WTC11 (cell line): ENCODE measurements around the gene XIRP1. TPM values are rescaled to one million over a fixed set of nuclear protein-coding genes. Genes with fewer than 3 reads are reported as not detected.

Experiments
- ATAC-seq: fragments of 200-7000 bp; cut with Tn5 transposase; 2 replicates; pipeline ENCODE4 v1.10.0; 2021; ENCODE audit warnings: mild to moderate bottlenecking, moderate library complexity
- CTCF ChIA-PET: fragments of 300-600 bp; sonication (Branson Sonifier 250); formaldehyde crosslinking; loops from one replicate; lab custom pipeline; 2021; ENCODE audit warnings: antibody characterized with exemption; lab: Charles Lee
- POLR2A ChIA-PET: fragments of 350-600 bp; sonication (Branson Sonifier 250); formaldehyde crosslinking; loops from one replicate; lab custom pipeline; 2021; ENCODE audit warnings: antibody characterized with exemption; lab: Charles Lee
- DNase-seq: peaks from one replicate; pipeline ENCODE4 v3.0.0; 2021; ENCODE audit warnings: low spot score
- H3K27ac Mint-ChIP-seq: 2 replicates; pipeline ENCODE4 v1.8.0; 2021; ENCODE audit warnings: mixed read lengths
- H3K27me3 Mint-ChIP-seq: 2 replicates; pipeline ENCODE4 v1.8.0; 2021; ENCODE audit warnings: low read depth, mild to moderate bottlenecking, moderate library complexity, mixed read lengths
- H3K36me3 Mint-ChIP-seq: 2 replicates; pipeline ENCODE4 v1.8.0; 2021; ENCODE audit warnings: mixed read lengths
- H3K4me1 Mint-ChIP-seq: 2 replicates; pipeline ENCODE4 v1.8.0; 2022; ENCODE audit warnings: mixed read lengths
- H3K4me3 Mint-ChIP-seq: 2 replicates; pipeline ENCODE4 v1.8.0; 2021; ENCODE audit warnings: mild to moderate bottlenecking, moderate library complexity, mixed read lengths
- H3K9me3 Mint-ChIP-seq: 2 replicates; pipeline ENCODE4 v1.8.0; 2021; ENCODE audit warnings: mixed read lengths
- ATF2 ChIP-seq: sonication (generic); formaldehyde crosslinking; IDR thresholded peaks from 2 replicates; pipeline ENCODE4 v1.8.1; 2022; ENCODE audit warnings: low read depth, missing genetic modification reagents, borderline replicate concordance
- ATF3 ChIP-seq: sonication (generic); formaldehyde crosslinking; conservative IDR thresholded peaks from 2 replicates; pipeline ENCODE4 v1.8.1; 2022; ENCODE audit warnings: mild to moderate bottlenecking, missing genetic modification reagents
- ATF6 ChIP-seq: sonication (generic); formaldehyde crosslinking; IDR thresholded peaks from 2 replicates; pipeline ENCODE4 v1.8.1; 2023; ENCODE audit warnings: mild to moderate bottlenecking, missing genetic modification reagents
- CREB1 ChIP-seq: sonication (generic); formaldehyde crosslinking; IDR thresholded peaks from 2 replicates; pipeline ENCODE4 v1.8.0; 2023; ENCODE audit warnings: mild to moderate bottlenecking, missing genetic modification reagents
- E2F1 ChIP-seq: sonication (generic); formaldehyde crosslinking; IDR thresholded peaks from 2 replicates; pipeline ENCODE4 v1.8.0; 2022; ENCODE audit warnings: mild to moderate bottlenecking, missing genetic modification reagents
- FOXP4 ChIP-seq: sonication (generic); formaldehyde crosslinking; IDR thresholded peaks from 2 replicates; pipeline ENCODE4 v1.8.0; 2022; ENCODE audit warnings: mild to moderate bottlenecking, missing genetic modification reagents
- GRHL2 ChIP-seq: fragments of 250-450 bp; sonication (Bioruptor Pico); IDR thresholded peaks from 2 replicates; pipeline ENCODE4 v1.8.0; 2022; ENCODE audit warnings: mild to moderate bottlenecking, moderate library complexity; ENCODE audit not compliant: insufficient replicate concordance, severe bottlenecking
- JUN ChIP-seq: sonication (generic); formaldehyde crosslinking; IDR thresholded peaks from 2 replicates; pipeline ENCODE4 v1.8.0; 2023; ENCODE audit warnings: mild to moderate bottlenecking, missing genetic modification reagents
- PRRX2 ChIP-seq: fragments of 250-450 bp; sonication (Bioruptor Pico); IDR thresholded peaks from 2 replicates; pipeline ENCODE4 v1.8.0; 2021; ENCODE audit warnings: mild to moderate bottlenecking
- SMAD4 ChIP-seq: sonication (generic); formaldehyde crosslinking; IDR thresholded peaks from 2 replicates; pipeline ENCODE4 v1.8.0; 2022; ENCODE audit warnings: mild to moderate bottlenecking, missing genetic modification reagents
- TEAD4 ChIP-seq: sonication (generic); formaldehyde crosslinking; IDR thresholded peaks from 2 replicates; pipeline ENCODE4 v1.8.0; 2022; ENCODE audit warnings: mild to moderate bottlenecking, missing genetic modification reagents
- ZMAT4 ChIP-seq: fragments of 250-450 bp; sonication (Bioruptor Pico); IDR thresholded peaks from 2 replicates; pipeline ENCODE4 v1.9.0; 2021; ENCODE audit warnings: mild to moderate bottlenecking
- ZNF121 ChIP-seq: sonication (generic); formaldehyde crosslinking; IDR thresholded peaks from 2 replicates; pipeline ENCODE4 v1.8.0; 2023; ENCODE audit warnings: missing genetic modification reagents
- ZNF219 ChIP-seq: sonication (generic); formaldehyde crosslinking; IDR thresholded peaks from 2 replicates; pipeline ENCODE4 v1.8.0; 2023; ENCODE audit warnings: missing genetic modification reagents, mild to moderate bottlenecking, borderline replicate concordance
- ZNF423 ChIP-seq: fragments of 250-450 bp; sonication (Bioruptor Pico); IDR thresholded peaks from 2 replicates; pipeline ENCODE4 v2.1.2; 2022; ENCODE audit warnings: mild to moderate bottlenecking, moderate library complexity
- ZNF512 ChIP-seq: sonication (generic); formaldehyde crosslinking; IDR thresholded peaks from 2 replicates; pipeline ENCODE4 v1.8.1; 2022; ENCODE audit warnings: missing genetic modification reagents, borderline replicate concordance
- ZNF671 ChIP-seq: fragments of 250-450 bp; sonication (Bioruptor Pico); IDR thresholded peaks from 2 replicates; pipeline ENCODE4 v1.8.0; 2021; ENCODE audit warnings: mild to moderate bottlenecking
- total RNA-seq: library from RNA; stranded (reverse); gene quantifications from 3 replicates; pipeline ENCODE4 v1.2.3, GENCODE V29; 2021
- TF ChIP-seq, protein P1 (sequence below): fragments of 250-450 bp; sonication (Bioruptor Pico); IDR thresholded peaks from 2 replicates; pipeline ENCODE4 v1.9.0; 2021; ENCODE audit warnings: moderate library complexity, mild to moderate bottlenecking, inconsistent platforms, borderline replicate concordance
- TF ChIP-seq, protein P2 (sequence below): sonication (generic); formaldehyde crosslinking; IDR thresholded peaks from 2 replicates; pipeline ENCODE4 v1.8.0; 2022; ENCODE audit warnings: missing genetic modification reagents

The XIRP1 gene
- total RNA-seq, 1 experiment from 2014 or later = not detected

DNA sequence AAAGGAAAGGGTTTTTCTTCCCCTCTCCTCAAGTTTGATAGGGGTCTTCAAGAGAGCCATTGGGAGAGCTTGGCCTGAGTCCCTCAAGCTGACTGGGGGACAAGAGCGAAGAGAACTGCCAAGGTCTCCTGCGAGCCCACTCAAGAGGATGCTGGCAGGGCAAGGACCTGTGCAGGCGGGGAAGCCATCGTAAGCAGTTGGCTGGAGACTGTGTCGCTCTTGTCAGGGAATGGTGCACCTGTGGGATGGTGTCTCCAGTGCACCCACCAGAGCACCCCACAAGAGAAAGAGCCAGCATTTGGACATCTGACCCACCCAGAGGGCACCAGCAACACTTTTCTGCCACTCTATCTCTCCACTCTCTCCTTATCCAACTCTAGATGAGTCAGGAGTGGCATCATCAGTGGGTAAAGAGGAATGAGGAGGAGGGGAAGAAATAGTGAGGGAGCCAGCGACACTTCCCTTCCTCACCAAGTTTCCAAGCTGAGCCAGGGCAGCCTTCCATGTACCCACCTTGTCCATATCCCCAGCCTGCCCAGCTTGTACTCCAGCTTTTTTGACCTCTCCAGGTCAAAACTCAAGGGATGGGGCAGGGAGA lies 13.6 kb upstream of the XIRP1 start:
- Mint-ChIP-seq H3K27ac (no peak overlapping the region), H3K4me3 (no peak overlapping the region), H3K27me3 (no peaks in the 10 kb centered on the region; the same call in 1 of the 2 replicates), H3K36me3 (no peaks in the 10 kb centered on the region), H3K4me1 (peaks cover 28% of the 10 kb centered on the region), H3K9me3 (peaks cover 16% of the 10 kb centered on the region)
- DNase-seq (no peak), ATAC-seq (no peak)
- CTCF ChIA-PET = interaction anchor here (2.0 kb wide), 1 partner anchor 82 kb away, joined by 8 read pairs; no protein-coding TSS in a partner anchor
- TF ChIP-seq GRHL2 (CRISPR knock-in tag) = no peak
- TF ChIP-seq PRRX2 = no peak
- no peak for TF ChIP-seq TEAD4
- no peak for TF ChIP-seq ZNF512 (CRISPR knock-in tag)
- TF ChIP-seq ZNF219 (CRISPR knock-in tag) = no peak
- no peak for TF ChIP-seq ZMAT4 (CRISPR knock-in tag)
- POLR2A ChIA-PET = no interaction called here

- peaks cover 19% of the 10 kb centered on the region for H3K4me1 Mint-ChIP-seq
- H3K27ac Mint-ChIP-seq = no peak overlapping the region
- POLR2A ChIA-PET = no interaction called here
- no peaks in the 10 kb centered on the region for H3K36me3 Mint-ChIP-seq
- H3K4me3 Mint-ChIP-seq = no peak overlapping the region
- CTCF ChIA-PET = interaction anchor here (2.0 kb wide), 1 partner anchor 83 kb away, joined by 8 read pairs; no protein-coding TSS in a partner anchor
- no peak for DNase-seq
- no peak for ATAC-seq
- peaks cover 17% of the 10 kb centered on the region for H3K9me3 Mint-ChIP-seq
- no peaks in the 10 kb centered on the region; the same call in 1 of the 2 replicates for H3K27me3 Mint-ChIP-seq
- TF ChIP-seq, protein P1, sequence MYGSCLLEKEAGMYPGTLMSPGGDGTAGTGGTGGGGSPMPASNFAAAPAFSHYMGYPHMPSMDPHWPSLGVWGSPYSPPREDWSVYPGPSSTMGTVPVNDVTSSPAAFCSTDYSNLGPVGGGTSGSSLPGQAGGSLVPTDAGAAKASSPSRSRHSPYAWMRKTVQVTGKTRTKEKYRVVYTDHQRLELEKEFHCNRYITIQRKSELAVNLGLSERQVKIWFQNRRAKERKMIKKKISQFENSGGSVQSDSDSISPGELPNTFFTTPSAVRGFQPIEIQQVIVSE (CRISPR knock-in tag) = no peak
- TF ChIP-seq ZNF121 (CRISPR knock-in tag) = no peak
- no peak for TF ChIP-seq JUN (CRISPR knock-in tag)
- no peak for TF ChIP-seq CREB1 (CRISPR knock-in tag)
- no peak for TF ChIP-seq E2F1 (CRISPR knock-in tag)
- TF ChIP-seq, protein P2, sequence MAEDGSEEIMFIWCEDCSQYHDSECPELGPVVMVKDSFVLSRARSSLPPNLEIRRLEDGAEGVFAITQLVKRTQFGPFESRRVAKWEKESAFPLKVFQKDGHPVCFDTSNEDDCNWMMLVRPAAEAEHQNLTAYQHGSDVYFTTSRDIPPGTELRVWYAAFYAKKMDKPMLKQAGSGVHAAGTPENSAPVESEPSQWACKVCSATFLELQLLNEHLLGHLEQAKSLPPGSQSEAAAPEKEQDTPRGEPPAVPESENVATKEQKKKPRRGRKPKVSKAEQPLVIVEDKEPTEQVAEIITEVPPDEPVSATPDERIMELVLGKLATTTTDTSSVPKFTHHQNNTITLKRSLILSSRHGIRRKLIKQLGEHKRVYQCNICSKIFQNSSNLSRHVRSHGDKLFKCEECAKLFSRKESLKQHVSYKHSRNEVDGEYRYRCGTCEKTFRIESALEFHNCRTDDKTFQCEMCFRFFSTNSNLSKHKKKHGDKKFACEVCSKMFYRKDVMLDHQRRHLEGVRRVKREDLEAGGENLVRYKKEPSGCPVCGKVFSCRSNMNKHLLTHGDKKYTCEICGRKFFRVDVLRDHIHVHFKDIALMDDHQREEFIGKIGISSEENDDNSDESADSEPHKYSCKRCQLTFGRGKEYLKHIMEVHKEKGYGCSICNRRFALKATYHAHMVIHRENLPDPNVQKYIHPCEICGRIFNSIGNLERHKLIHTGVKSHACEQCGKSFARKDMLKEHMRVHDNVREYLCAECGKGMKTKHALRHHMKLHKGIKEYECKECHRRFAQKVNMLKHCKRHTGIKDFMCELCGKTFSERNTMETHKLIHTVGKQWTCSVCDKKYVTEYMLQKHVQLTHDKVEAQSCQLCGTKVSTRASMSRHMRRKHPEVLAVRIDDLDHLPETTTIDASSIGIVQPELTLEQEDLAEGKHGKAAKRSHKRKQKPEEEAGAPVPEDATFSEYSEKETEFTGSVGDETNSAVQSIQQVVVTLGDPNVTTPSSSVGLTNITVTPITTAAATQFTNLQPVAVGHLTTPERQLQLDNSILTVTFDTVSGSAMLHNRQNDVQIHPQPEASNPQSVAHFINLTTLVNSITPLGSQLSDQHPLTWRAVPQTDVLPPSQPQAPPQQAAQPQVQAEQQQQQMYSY (CRISPR knock-in tag) = no peak
- no peak for TF ChIP-seq ZNF671 (CRISPR knock-in tag)
- TF ChIP-seq ATF2 = no peak
- no peak for TF ChIP-seq ATF6 (CRISPR knock-in tag)
- TF ChIP-seq SMAD4 (CRISPR knock-in tag) = no peak
- TF ChIP-seq FOXP4 = no peak
- no peak for TF ChIP-seq ATF3
- TF ChIP-seq ZNF423 (CRISPR knock-in tag) = no peak
Measured at GRCh38 chr3:39205131-39205530, 12.7 kb upstream of the XIRP1 start.
